ENCODE data around the gene PRRC2A.

Gene PRRC2A

DNA sequence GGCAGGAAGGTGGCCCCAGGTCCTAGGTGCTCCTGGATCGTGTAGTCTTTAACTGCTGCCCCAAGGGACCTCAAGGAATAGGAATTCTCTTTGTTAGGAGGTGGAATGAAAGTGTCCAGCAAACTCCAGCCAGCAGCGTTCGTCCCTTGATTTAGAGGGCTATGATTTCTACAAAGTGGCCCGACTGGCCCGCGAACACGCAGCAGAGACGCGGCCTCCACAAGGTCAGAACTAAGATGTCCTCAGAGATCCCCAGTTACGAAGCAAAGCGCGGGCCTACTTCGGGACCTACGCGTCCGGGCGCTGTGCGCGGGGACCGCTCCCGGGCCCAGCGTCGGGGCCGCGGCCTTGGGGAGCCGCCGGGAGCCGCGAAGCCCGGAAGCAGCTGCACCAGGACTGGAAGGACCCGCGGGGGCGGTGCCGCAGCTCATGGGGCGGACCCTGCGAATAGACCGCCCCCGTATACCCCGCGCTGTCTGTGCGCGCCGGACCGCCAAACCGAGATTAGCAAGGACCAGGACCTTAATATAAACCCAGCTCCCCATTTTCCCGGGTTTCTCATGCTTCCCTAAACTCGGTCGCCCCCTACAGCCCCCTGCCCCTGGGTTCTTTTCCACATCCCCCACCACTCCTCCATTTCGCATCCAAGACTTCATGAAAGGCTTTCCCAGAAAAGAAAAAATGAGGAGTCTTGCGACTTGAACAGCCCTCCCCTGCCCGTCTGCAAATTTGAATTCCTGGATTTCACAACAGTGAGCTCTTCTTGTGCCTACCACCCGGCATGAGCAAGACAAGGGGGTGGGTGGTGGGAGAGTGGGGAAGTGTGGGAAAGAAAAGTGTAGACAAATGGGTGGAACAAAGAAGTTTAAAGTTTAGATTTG lies 40.1 kb downstream of the PRRC2A start, which contains the start of gene C6orf47:
Gene C6orf47 (minus strand): TSS at position 398 of the 881 bp plus-strand sequence. CDS start 831 bp downstream, outside the sequence.
- H3K4me3 ChIP-seq (ENCODE audit: low read length) = peak within 1 kb of the TSS; percentile 83
- no peaks in the 10 kb centered on the region for H3K27me3 ChIP-seq (ENCODE audit: control insufficient read depth, insufficient read depth, low read length)
- peak within 1 kb of the TSS; percentile 83 for H3K9ac ChIP-seq (ENCODE audit: low read length)
- peaks cover 5% of the 10 kb centered on the region for H3K36me3 ChIP-seq (ENCODE audit: control insufficient read depth, insufficient read depth, low read length)
- H3K4me1 ChIP-seq (ENCODE audit: control insufficient read depth, insufficient read depth, low read length) = peaks cover 38% of the 10 kb centered on the region
- H3K9me3 ChIP-seq (ENCODE audit: control insufficient read depth, low read length) = no peaks in the 10 kb centered on the region

DNA sequence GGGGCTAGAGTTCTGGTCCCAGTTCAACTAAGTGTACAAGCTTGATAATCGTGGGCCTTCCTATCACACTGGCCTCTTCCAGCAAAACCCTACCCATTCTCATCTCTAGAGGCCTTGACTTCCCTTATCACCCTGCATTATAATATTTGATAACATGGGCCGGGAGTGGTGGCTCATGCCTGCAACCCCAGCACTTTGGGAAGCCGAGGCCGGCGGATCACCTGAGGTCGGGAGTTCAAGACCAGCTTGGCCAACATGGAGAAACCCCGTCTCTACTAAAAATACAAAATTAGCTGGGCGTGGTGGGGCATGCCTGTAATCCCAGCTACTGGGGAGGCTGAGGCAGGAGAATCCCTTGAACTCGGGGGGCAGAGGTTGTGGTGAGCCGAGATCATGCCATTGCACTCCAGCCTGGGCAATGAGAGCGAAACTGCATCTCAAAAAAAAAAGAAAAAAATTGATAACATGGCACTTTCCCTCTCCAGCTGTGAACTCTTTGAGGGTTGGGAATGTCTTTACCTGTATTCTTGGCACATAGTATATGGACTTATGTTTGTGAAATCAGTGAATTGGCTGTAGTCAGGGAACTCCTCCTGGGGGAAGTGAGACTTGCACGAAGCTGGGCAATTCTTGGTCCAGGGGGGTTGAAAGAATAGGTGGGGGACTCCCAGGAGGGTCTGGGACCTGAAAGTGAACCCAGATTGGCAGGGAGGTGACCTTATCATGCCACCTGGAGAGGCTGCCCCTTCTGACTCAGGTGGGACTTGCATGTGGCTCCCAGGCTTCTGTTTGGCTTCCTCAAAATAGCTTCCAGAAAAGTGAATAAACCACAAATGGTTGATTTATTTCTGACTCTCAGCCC lies 41.0 kb downstream of the PRRC2A start:
- Histone ChIP-seq H3K9me3 (ENCODE audit: control insufficient read depth, low read length) (no peaks in the 10 kb centered on the region), H3K9ac (ENCODE audit: low read length) (peak overlapping the region; percentile 83), H3K36me3 (ENCODE audit: control insufficient read depth, insufficient read depth, low read length) (peaks cover 5% of the 10 kb centered on the region), H3K4me3 (ENCODE audit: low read length) (no peak overlapping the region), H3K27me3 (ENCODE audit: control insufficient read depth, insufficient read depth, low read length) (no peaks in the 10 kb centered on the region), H3K4me1 (ENCODE audit: control insufficient read depth, insufficient read depth, low read length) (peaks cover 41% of the 10 kb centered on the region)

DNA sequence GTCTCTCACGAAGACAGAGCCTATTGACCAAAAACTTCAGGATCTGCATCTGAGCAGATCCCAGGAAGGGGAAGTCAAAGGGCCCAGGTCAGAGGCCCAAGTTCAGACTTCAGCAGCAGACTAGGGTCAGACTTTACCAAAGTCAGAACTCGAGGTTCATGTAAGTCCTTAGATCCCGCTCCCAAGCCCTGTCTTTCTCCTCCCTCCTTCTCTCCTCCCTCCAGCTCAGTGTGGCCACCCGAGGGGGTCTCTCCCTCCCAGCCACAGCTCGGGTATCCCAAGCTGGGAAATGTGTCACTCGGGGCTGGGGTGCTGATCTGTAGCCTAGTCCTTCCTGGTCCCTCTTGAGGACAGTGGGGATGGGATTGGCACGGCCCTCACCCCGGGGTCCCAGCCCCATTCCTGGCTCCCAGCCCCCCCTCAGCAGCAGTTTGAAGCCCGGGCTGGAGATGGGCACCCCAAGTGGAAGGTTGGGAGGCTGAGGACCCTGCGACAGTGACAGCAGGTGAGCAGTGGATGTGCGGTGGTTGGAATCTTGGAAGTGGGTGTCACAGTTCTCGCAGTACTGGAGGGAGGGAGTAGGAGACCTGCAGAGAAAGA lies 41.7 kb downstream of the PRRC2A start:
- Histone ChIP-seq H3K27me3 (ENCODE audit: control insufficient read depth, insufficient read depth, low read length) (no peaks in the 10 kb centered on the region), H3K4me3 (ENCODE audit: low read length) (no peak overlapping the region), H3K36me3 (ENCODE audit: control insufficient read depth, insufficient read depth, low read length) (peaks cover 3% of the 10 kb centered on the region), H3K9me3 (ENCODE audit: control insufficient read depth, low read length) (no peaks in the 10 kb centered on the region), H3K4me1 (ENCODE audit: control insufficient read depth, insufficient read depth, low read length) (peaks cover 44% of the 10 kb centered on the region), H3K9ac (ENCODE audit: low read length) (no peak overlapping the region)

DNA sequence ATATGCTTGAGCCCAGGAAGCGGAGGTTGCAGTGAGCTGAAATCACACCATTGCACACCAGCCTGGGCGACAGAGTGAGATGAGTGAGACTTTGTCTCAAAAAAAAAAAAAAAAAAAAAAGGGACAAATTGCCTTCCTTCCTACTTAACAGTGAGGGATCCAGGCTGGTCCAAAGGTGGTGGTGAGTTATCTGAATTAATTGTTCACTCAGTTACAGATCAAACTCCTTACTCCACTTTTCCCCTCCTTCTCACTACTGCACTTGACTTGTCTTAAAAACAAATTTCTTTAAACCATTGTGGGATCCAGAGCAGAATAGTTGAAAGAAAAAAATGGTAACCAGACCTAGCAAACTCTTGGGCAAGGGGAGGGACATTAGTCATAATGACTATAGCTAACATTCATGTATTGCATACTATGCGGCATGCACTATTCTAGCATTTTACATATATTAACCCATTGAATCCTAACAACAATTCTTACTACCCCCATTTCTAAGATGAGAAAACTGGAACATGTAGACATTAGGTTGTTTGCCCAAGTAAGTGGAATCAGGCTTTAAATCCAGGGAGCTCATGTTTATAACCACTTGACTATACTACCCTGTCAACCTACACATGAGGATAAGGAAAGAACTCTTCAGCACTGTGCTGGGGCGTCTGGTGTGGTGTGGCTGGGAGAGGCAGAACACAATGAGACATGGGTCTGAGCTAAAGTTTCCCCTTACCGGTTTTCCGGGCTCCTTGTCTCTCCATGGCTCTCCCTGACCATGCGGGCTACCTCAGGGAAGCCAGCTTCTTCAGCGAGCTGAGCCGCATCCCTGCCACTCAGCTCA lies 42.8 kb downstream of the PRRC2A start:
- peaks cover 38% of the 10 kb centered on the region for H3K4me1 ChIP-seq (ENCODE audit: control insufficient read depth, insufficient read depth, low read length)
- peaks cover 1% of the 10 kb centered on the region for H3K36me3 ChIP-seq (ENCODE audit: control insufficient read depth, insufficient read depth, low read length)

DNA sequence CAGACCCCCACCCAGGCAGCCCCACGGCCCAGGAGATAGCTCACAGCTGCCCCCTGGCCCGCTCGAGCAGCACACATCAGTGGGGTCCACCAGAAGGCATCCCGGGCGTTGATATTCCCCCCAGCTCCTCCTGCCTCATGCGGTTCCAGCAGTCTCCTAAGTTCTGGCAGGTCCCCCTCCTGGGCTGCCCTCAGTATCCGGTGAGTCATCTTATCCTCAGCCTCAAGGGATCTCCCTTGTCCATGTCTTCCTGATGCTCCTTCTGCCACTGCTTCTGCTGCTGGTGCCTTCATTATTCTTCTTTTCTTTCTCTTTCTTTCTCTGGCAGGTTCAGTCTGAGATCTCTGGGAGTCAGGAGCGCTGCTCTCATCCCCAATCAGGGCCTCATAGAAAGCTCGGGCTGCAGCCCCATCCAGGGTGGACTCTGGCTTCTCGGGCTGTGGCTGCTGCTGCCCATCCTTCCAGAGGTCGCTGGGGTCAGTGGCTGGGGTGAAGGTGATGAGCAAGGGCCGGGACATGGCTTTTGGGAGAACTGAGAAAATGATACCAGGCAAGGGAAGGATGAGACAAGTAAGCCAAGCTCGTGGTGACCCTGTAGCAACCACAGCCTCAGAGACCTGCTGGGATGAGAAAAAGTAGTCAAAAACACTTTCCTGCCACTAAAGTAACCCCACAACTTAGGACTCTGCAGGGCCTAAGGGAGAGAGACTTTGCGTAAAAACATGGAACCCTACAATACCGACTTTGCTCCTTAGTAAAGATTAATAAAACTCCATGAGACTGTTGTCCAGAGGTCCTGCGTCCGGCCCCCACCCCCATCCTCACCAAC lies 43.7 kb downstream of the PRRC2A start:
- peaks cover 9% of the 10 kb centered on the region for H3K36me3 ChIP-seq (ENCODE audit: control insufficient read depth, insufficient read depth, low read length)
- H3K9ac ChIP-seq (ENCODE audit: low read length) = peak overlapping the region; percentile 92
- H3K9me3 ChIP-seq (ENCODE audit: control insufficient read depth, low read length) = no peaks in the 10 kb centered on the region
- H3K27me3 ChIP-seq (ENCODE audit: control insufficient read depth, insufficient read depth, low read length) = no peaks in the 10 kb centered on the region
- peak overlapping the region; percentile 83 for H3K4me3 ChIP-seq (ENCODE audit: low read length)
- peaks cover 30% of the 10 kb centered on the region for H3K4me1 ChIP-seq (ENCODE audit: control insufficient read depth, insufficient read depth, low read length)

More for the DNA sequence above, 42.8 kb downstream of the PRRC2A start:
- Histone ChIP-seq H3K9ac (ENCODE audit: low read length) (peak overlapping the region; percentile 92), H3K4me3 (ENCODE audit: low read length) (peak overlapping the region; percentile 83), H3K9me3 (ENCODE audit: control insufficient read depth, low read length) (no peaks in the 10 kb centered on the region), H3K27me3 (ENCODE audit: control insufficient read depth, insufficient read depth, low read length) (no peaks in the 10 kb centered on the region)

DNA sequence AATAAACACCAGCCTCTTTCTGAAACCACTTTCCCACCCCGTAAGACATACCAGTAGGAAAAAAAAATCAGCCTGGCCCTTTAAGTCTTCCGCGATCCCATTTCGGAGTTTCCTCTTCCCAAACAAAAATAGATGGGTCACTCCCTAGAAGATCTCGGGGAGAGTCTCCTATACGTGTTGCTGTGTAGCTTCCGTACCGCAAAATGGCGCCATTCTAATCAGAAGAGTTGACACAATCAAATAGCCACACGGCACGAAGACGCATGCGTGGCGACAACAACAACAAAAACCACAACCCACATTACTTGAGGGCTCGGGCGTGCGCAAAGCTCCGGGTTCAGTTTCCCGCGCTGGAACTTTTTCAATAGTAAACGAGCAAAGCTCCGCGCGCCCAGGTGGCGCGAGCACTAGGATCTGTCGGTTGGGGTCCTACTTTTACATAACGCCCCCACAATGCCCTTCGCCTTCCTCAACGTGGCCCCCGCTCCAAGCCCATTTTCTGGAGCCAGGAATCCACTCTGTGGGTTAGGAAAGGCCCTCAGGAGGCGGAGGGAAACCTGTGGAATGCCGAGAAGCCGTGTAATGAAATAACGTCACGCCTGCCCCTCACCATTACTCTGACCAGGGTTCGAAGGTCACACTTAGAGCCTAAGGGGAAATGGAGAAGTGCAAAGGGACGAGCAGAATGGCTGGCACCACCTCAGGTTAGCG lies 44.4 kb downstream of the PRRC2A start, which contains the start of gene GPANK1:
Gene GPANK1 (minus strand): TSS at position 208 of the 711 bp plus-strand sequence. CDS start 519 bp downstream, outside the sequence.
- peaks cover 24% of the 10 kb centered on the region for H3K4me1 ChIP-seq (ENCODE audit: control insufficient read depth, insufficient read depth, low read length)

DNA sequence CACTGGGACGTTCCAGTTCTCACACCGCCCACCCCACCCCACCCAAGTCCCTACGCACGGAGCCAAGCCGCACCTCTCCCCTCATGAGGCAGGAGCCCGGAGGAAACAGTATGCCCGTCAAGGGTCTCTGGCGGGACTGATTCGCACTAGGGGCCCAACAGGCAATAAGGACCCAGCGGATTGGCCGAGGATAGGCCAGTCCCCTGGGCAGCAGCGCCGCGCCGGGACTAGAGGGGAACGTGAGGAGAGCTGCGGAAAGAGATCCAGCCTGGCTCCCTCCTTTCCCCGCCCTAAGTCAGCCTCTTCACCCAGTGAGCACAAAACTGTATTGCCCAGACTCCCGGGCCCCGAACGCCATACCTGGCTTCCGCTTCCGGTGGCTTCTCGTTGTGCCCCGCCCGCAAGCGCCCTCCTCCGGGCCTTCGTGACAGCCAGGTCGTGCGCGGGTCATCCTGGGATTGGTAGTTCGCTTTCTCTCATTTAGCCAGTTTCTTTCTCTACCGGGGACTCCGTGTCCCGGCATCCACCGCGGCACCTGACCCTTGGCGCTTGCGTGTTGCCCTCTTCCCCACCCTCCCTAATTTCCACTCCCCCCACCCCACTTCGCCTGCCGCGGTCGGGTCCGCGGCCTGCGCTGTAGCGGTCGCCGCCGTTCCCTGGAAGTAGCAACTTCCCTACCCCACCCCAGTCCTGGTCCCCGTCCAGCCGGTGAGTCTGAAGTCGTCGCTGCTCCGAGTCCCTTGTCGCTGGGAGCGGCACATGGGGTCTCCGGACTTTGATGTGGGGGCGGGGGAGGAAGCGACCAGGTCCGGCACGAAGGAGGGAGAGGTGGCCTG lies 45.2 kb downstream of the PRRC2A start, which contains the start of gene CSNK2B:
Gene CSNK2B (plus strand): TSS at position 580 of the 836 bp plus-strand sequence. CDS start 752 bp downstream, outside the sequence.
- peak within 1 kb of the TSS; percentile 90 for H3K4me3 ChIP-seq (ENCODE audit: low read length)
- H3K9me3 ChIP-seq (ENCODE audit: control insufficient read depth, low read length) = no peaks in the 10 kb centered on the region
- H3K27me3 ChIP-seq (ENCODE audit: control insufficient read depth, insufficient read depth, low read length) = no peaks in the 10 kb centered on the region
- peak within 1 kb of the TSS; percentile 92 for H3K9ac ChIP-seq (ENCODE audit: low read length)
- peaks cover 16% of the 10 kb centered on the region for H3K36me3 ChIP-seq (ENCODE audit: control insufficient read depth, insufficient read depth, low read length)
- H3K4me1 ChIP-seq (ENCODE audit: control insufficient read depth, insufficient read depth, low read length) = peaks cover 24% of the 10 kb centered on the region

More for the DNA sequence above, 44.4 kb downstream of the PRRC2A start, which contains the start of gene GPANK1:
- Histone ChIP-seq H3K4me3 (ENCODE audit: low read length) (peak within 1 kb of the TSS; percentile 83), H3K36me3 (ENCODE audit: control insufficient read depth, insufficient read depth, low read length) (peaks cover 16% of the 10 kb centered on the region), H3K9ac (ENCODE audit: low read length) (peak within 1 kb of the TSS; percentile 92), H3K9me3 (ENCODE audit: control insufficient read depth, low read length) (no peaks in the 10 kb centered on the region), H3K27me3 (ENCODE audit: control insufficient read depth, insufficient read depth, low read length) (no peaks in the 10 kb centered on the region)

DNA sequence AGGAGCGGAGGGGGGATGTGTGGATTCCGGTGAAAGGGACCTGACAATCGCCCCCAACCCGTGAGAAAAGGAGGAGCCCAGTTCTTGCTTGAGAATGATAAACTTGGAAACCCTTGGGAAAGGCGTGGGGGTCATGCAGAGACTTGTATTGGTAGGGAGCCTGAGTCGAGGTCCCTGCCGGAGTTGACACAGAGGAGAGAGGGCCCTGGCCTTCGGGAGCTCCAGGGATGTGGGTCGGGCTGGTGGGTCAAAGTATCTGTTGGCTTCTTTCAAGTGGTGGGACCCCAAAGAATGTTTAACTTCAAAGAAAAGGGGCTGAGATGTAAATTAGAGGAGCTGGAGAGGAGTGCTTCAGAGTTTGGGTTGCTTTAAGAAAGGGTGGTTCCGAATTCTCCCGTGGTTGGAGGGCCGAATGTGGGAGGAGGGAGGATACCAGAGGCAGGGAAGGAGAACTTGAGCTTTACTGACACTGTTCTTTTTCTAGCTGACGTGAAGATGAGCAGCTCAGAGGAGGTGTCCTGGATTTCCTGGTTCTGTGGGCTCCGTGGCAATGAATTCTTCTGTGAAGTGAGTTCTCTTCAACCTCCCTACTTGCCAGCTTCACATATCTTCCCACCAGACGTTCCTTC lies 45.9 kb downstream of the PRRC2A start:
- H3K4me3 ChIP-seq (ENCODE audit: low read length) = peak overlapping the region; percentile 90
- no peaks in the 10 kb centered on the region for H3K9me3 ChIP-seq (ENCODE audit: control insufficient read depth, low read length)
- peak overlapping the region; percentile 90 for H3K9ac ChIP-seq (ENCODE audit: low read length)
- peaks cover 21% of the 10 kb centered on the region for H3K36me3 ChIP-seq (ENCODE audit: control insufficient read depth, insufficient read depth, low read length)
- H3K4me1 ChIP-seq (ENCODE audit: control insufficient read depth, insufficient read depth, low read length) = peaks cover 19% of the 10 kb centered on the region
- H3K27me3 ChIP-seq (ENCODE audit: control insufficient read depth, insufficient read depth, low read length) = no peaks in the 10 kb centered on the region

DNA sequence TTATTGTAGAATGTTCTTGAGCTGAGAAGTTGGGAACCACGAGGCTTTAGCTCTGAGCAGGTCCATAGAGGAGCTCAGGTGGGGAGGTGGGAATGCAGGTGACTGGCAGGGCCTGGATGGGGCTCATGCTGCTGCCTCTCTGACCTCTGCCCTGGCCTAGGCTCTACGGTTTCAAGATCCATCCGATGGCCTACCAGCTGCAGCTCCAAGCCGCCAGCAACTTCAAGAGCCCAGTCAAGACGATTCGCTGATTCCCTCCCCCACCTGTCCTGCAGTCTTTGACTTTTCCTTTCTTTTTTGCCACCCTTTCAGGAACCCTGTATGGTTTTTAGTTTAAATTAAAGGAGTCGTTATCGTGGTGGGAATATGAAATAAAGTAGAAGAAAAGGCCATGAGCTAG lies 49.2 kb downstream of the PRRC2A start, which contains the start of gene LY6G5B:
Gene LY6G5B (plus strand): TSS at position 301 of the 400 bp plus-strand sequence. CDS start 975 bp downstream, outside the sequence.
- Histone ChIP-seq H3K4me3 (ENCODE audit: low read length) (no peak within 1 kb of the TSS), H3K27me3 (ENCODE audit: control insufficient read depth, insufficient read depth, low read length) (no peaks in the 10 kb centered on the region), H3K9ac (ENCODE audit: low read length) (no peak within 1 kb of the TSS), H3K4me1 (ENCODE audit: control insufficient read depth, insufficient read depth, low read length) (peaks cover 6% of the 10 kb centered on the region), H3K36me3 (ENCODE audit: control insufficient read depth, insufficient read depth, low read length) (peaks cover 28% of the 10 kb centered on the region), H3K9me3 (ENCODE audit: control insufficient read depth, low read length) (no peaks in the 10 kb centered on the region)

Measured in mucosa of stomach (tissue), 1 donor.